ENCODE measurements around the gene FAHD1.

Gene FAHD1

GRCh38 chr16:1870365-1871082 is 43.5 kb downstream of the FAHD1 start (continued):
- TF ChIP-seq ZNF513 (tag by site-specific recombination; IDR thresholded peaks at IDR 0.05) (no peak), ZNF664 (tag by site-specific recombination; IDR thresholded peaks at IDR 0.05) (no peak), ZNF184 (tag by site-specific recombination; IDR thresholded peaks at IDR 0.05) (peak; percentile 48; the same call in 1 of the 2 replicates), ZNF274 (IDR thresholded peaks at IDR 0.05; ENCODE audit: low read length) (no peak), ZNF274 (tag by site-specific recombination; IDR thresholded peaks at IDR 0.05; ENCODE audit: borderline replicate concordance) (no peak), ZNF843 (tag by site-specific recombination; IDR thresholded peaks at IDR 0.05) (no peak), PRDM4 (tag by site-specific recombination; IDR thresholded peaks at IDR 0.05) (no peak), ZBTB17 (tag by site-specific recombination; IDR thresholded peaks at IDR 0.05) (peak; percentile 31), ZNF426 (tag by site-specific recombination; IDR thresholded peaks at IDR 0.05) (no peak), PRDM10 (tag by site-specific recombination; IDR thresholded peaks at IDR 0.05) (no peak), SP7 (tag by site-specific recombination; IDR thresholded peaks at IDR 0.05) (0 out of 2 replicates have a peak, but pooled peaks have one; percentile 22), ZNF639 (tag by site-specific recombination; IDR thresholded peaks at IDR 0.05) (0 out of 2 replicates have a peak, but pooled peaks have one; percentile 25), SCRT1 (tag by site-specific recombination; IDR thresholded peaks at IDR 0.05; ENCODE audit: borderline replicate concordance) (no peak), ZNF121 (tag by site-specific recombination; IDR thresholded peaks at IDR 0.05) (no peak), ZBTB21 (tag by site-specific recombination; IDR thresholded peaks at IDR 0.05) (no peak), ZNF138 (tag by site-specific recombination; IDR thresholded peaks at IDR 0.05; ENCODE audit: borderline replicate concordance) (no peak), ZFP37 (tag by site-specific recombination; IDR thresholded peaks at IDR 0.05) (no peak), GLI2 (tag by site-specific recombination; IDR thresholded peaks at IDR 0.05; ENCODE audit: borderline replicate concordance, low read depth) (no peak), ZNF324 (tag by site-specific recombination; IDR thresholded peaks at IDR 0.05) (no peak), ZFP41 (tag by site-specific recombination; IDR thresholded peaks at IDR 0.05; ENCODE audit: borderline replicate concordance) (no peak), ZFHX2 (tag by site-specific recombination; conservative IDR thresholded peaks at IDR 0.05) (0 out of 2 replicates have a peak, but pooled peaks have one; percentile 3), IKZF3 (tag by site-specific recombination; IDR thresholded peaks at IDR 0.05) (no peak)
- TF ChIP-seq, protein P1, sequence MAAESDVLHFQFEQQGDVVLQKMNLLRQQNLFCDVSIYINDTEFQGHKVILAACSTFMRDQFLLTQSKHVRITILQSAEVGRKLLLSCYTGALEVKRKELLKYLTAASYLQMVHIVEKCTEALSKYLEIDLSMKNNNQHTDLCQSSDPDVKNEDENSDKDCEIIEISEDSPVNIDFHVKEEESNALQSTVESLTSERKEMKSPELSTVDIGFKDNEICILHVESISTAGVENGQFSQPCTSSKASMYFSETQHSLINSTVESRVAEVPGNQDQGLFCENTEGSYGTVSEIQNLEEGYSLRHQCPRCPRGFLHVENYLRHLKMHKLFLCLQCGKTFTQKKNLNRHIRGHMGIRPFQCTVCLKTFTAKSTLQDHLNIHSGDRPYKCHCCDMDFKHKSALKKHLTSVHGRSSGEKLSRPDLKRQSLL (tag by site-specific recombination; IDR thresholded peaks at IDR 0.05), result no peak
- TF ChIP-seq, protein P2, sequence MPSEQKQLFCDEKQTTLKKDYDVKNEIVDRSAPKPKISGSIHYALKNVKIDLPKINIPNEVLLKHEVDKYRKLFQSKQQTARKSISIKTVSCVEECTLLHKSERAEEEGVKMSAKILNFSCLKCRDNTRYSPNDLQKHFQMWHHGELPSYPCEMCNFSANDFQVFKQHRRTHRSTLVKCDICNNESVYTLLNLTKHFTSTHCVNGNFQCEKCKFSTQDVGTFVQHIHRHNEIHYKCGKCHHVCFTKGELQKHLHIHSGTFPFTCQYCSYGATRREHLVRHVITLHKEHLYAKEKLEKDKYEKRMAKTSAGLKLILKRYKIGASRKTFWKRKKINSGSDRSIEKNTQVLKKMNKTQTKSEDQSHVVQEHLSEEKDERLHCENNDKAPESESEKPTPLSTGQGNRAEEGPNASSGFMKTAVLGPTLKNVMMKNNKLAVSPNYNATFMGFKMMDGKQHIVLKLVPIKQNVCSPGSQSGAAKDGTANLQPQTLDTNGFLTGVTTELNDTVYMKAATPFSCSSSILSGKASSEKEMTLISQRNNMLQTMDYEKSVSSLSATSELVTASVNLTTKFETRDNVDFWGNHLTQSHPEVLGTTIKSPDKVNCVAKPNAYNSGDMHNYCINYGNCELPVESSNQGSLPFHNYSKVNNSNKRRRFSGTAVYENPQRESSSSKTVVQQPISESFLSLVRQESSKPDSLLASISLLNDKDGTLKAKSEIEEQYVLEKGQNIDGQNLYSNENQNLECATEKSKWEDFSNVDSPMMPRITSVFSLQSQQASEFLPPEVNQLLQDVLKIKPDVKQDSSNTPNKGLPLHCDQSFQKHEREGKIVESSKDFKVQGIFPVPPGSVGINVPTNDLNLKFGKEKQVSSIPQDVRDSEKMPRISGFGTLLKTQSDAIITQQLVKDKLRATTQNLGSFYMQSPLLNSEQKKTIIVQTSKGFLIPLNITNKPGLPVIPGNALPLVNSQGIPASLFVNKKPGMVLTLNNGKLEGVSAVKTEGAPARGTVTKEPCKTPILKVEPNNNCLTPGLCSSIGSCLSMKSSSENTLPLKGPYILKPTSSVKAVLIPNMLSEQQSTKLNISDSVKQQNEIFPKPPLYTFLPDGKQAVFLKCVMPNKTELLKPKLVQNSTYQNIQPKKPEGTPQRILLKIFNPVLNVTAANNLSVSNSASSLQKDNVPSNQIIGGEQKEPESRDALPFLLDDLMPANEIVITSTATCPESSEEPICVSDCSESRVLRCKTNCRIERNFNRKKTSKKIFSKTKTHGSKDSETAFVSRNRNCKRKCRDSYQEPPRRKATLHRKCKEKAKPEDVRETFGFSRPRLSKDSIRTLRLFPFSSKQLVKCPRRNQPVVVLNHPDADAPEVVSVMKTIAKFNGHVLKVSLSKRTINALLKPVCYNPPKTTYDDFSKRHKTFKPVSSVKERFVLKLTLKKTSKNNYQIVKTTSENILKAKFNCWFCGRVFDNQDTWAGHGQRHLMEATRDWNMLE (tag by site-specific recombination; conservative IDR thresholded peaks at IDR 0.05; ENCODE audit: low read depth), result no peak
